Measurements from ENCODE around the gene SETDB2.

SETDB2 gene

DNA sequence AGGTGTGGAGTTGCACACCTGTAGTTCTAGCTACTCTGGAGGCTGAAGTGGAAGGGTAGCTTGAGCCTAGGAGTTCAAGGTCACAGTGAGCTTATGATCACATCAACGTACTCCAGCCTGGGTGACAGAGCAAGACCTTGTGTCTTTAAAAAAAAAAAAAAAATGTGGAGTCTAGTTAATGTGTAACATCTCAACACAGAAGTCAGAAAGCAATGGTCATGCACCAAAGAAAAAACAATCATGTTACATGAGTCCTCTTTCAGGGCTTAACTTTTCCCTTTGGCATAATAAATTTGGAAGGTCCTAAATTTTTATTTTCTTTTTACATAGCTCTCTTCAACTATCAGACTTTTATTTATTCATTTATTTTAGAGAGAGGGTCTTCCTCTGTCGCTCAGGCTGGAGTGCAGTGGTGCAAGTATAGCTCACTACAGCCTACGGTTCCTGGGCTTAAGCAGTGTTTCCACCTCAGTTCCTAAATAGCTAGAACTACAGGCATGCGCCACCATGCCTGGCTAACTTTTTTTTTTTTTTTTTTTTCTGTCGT lies 22.3 kb downstream of the SETDB2 start:
- TF ChIP-seq ZNF274 (IDR thresholded peaks at IDR 0.05; ENCODE audit: low read depth, low read length) = no peak
- no peak overlapping the region for H3K4me3 ChIP-seq (ENCODE audit: low read length)

DNA sequence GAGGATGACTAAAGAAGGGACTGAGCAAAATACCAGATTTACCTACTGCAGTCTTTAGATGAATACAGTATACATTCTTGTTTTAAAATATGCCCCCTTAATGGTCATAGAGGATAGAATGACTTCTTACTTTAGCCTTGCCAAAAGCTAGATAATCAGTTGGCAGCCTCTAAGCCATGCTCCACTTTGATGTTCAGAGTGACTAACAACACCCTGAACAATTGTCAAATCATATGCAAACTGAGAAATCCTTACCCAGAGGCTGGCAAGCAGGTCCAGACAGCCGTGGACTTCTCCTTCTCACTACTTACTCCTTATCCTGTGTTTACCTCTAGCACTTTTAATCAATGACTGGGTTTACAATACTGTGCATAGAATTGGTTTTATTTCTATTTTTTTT lies 28.1 kb downstream of the SETDB2 start:
- H3K4me3 ChIP-seq (ENCODE audit: low read length) = no peak overlapping the region
- no peak for TF ChIP-seq ZNF274 (IDR thresholded peaks at IDR 0.05; ENCODE audit: low read depth, low read length)

DNA sequence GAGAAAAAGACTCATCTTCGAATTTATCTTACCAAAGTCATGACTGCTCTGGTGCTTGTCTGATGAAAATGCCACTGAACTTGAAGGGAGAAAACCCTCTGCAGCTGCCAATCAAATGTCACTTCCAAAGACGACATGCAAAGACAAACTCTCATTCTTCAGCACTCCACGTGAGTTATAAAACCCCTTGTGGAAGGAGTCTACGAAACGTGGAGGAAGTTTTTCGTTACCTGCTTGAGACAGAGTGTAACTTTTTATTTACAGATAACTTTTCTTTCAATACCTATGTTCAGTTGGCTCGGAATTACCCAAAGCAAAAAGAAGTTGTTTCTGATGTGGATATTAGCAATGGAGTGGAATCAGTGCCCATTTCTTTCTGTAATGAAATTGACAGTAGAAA lies 32.5 kb downstream of the SETDB2 start:
- no peak for TF ChIP-seq ZNF274 (IDR thresholded peaks at IDR 0.05; ENCODE audit: low read depth, low read length)
- no peak overlapping the region for H3K4me3 ChIP-seq (ENCODE audit: low read length)

DNA sequence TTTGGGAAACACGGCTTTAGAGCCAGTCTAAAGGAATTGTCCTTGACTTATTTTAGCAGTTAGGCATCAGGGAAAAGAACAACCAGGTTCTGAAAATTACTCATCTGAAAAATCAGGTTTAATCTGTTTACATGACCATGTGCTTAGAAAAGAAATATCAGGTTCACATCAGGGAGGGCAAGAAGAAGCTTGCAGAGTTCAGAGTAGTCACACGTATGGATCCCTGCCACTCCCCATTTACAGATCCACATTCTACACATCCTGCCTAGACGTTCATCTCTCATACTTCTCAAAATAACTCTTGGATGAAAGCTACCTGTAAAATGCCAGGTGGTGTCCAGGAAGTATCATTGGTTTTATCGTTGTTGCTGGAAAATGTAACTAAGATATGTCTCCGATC lies 37.7 kb downstream of the SETDB2 start:
- TF ChIP-seq ZNF274 (IDR thresholded peaks at IDR 0.05; ENCODE audit: low read depth, low read length) = no peak
- no peak overlapping the region for H3K4me3 ChIP-seq (ENCODE audit: low read length)

DNA sequence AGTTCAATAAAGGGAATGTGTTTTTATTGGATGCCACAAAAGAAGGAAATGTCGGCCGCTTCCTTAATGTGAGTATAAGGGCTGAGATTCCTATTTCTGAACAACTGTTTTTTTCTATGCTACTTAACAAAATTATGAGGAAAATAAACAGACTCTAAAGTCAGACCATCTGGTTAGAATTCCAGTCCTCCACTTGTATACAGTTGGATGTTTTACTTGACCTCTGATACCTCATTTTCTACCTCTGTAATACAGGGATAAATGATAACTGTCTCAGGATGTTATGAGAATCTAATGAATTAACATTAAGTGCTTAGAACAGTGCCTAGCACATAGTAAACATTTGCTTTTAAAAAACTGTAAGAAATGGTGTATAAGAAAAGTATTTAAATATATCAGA lies 44.5 kb downstream of the SETDB2 start:
- no peak for TF ChIP-seq ZNF274 (IDR thresholded peaks at IDR 0.05; ENCODE audit: low read depth, low read length)
- no peak overlapping the region for H3K4me3 ChIP-seq (ENCODE audit: low read length)

DNA sequence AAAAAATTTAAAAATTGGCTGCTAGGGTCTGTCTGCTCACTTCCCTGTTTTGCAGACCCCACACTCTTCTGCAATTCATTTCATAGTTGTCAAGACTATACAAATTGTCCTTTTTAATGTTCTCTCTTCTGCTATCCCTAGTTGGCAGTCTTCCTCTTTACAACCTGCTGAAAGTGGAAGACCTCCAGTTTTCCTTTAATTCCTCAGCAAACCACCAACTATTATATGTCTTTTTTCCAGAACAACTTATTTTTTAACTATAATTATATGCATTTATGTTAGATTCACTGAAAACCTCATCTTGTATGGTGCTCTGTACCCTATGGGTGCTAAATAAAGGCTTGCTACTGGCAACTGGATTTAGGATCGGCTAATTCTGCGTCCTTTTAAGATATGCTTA lies 50.6 kb downstream of the SETDB2 start:
- TF ChIP-seq ZNF274 (IDR thresholded peaks at IDR 0.05; ENCODE audit: low read depth, low read length) = no peak
- H3K4me3 ChIP-seq (ENCODE audit: low read length) = peak overlapping the region; percentile 67

DNA sequence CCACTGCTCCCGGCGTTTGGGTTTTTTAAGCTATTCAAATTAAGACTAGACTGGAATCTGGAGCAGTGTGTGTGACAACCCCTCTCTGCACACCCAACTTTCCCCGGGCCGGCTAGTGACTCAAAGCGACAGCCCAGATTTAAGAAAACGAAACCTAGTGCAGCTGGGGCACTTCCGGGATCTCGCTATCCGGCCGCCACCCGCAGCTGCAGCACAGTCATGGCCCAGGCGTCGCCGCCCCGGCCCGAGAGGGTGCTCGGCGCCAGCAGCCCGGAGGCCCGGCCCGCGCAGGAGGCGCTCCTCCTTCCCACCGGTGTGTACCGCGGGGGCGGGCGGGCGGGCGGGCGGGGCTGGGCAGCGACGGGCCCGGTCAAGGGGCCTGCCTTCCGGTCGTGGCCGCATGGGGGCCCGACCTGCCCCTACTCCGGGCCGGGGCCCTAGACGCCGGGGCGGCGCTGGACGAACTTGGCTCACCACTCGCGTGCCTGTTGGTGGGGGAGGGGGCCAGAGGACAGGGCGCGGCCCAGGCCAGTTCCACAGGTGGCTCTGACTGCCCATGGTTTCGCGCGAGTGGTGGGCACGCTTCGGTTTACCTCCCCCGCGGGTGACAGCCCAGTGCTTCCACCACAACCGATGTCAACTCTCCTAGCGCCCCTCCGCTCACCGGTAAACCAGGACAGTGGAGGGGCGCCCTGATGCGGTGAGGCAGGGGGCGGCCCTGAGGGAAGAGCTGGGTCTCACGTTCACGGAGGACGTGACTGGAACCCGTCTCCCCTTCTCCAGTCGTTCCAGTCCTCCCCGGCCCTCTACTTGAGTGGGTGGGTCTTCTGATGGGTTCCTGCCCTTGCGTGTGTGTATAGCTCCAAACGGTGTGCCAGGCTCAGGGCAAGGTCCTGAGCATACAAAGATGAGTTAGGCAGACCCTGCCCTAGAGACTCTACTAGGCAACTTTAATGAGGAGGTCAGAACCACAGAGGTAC lies 52.0 kb downstream of the SETDB2 start, which contains the start of gene PHF11:
Gene PHF11 (plus strand): TSS at position 171 of the 980 bp plus-strand sequence. CDS start 49 bp downstream, at position 220.
- no peak for TF ChIP-seq ZNF274 (IDR thresholded peaks at IDR 0.05; ENCODE audit: low read depth, low read length)
- peak within 1 kb of the TSS; percentile 70 for H3K4me3 ChIP-seq (ENCODE audit: low read length)

DNA sequence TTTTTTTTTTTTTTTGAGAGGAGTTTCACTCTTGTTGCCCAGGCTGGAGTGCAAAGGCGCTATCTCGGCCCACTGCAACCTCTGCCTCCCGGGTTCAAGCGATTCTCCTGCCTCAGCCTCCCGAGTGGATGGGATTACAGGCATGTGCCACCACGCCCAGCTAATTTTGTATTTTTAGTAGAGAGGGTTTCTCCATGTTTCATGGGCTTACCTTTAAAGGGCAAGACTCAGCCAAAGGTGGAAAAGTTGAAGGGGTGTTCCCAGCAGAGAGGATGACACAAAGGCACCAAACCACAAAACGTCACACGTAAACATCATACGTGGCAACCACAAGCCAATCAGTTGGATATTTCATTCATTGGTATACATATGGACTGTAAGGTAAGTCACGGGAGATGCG lies 52.8 kb downstream of the SETDB2 start:
- H3K4me3 ChIP-seq (ENCODE audit: low read length) = peak overlapping the region; percentile 70; the same call in 1 of the 2 replicates

DNA sequence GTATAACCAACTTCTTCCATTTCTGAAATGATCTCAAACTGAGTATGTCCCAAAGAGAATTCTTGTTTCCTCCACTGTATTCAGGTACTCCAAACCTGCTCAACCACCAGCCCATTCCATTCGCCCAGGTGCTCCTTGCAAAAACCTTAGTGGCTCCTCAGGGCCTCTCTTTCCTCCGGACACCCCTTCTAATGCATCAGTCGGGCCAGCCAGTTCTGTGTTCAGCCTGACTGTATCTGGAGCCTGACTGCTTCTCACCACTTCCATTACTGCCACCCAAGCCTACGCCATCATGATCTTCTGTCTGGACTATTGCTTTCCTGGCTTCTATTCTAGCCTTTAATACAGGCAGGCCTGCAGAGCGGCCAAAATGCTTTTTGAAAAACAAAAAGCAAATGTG lies 53.2 kb downstream of the SETDB2 start:
- no peak for TF ChIP-seq ZNF274 (IDR thresholded peaks at IDR 0.05; ENCODE audit: low read depth, low read length)
- H3K4me3 ChIP-seq (ENCODE audit: low read length) = no peak overlapping the region; the same call in 1 of the 2 replicates

DNA sequence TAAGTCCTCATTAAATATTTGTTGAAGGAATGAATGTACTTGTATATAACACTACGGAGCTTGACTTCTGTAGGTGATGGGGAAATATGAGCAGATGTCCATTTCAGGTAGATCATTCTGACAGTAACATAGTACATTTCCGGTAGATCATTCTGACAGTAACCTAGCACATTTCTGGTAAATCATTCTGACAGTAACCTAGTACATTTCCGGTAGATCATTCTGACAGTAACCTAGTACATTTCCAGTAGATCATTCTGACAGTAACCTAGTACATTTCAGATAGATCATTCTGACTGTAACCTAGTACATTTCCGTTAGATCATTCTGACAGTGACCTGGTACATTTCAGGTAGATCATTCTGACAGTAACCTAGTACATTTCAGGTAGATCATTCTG lies 54.1 kb downstream of the SETDB2 start:
- no peak for TF ChIP-seq ZNF274 (IDR thresholded peaks at IDR 0.05; ENCODE audit: low read depth, low read length)
- H3K4me3 ChIP-seq (ENCODE audit: low read length) = no peak overlapping the region

DNA sequence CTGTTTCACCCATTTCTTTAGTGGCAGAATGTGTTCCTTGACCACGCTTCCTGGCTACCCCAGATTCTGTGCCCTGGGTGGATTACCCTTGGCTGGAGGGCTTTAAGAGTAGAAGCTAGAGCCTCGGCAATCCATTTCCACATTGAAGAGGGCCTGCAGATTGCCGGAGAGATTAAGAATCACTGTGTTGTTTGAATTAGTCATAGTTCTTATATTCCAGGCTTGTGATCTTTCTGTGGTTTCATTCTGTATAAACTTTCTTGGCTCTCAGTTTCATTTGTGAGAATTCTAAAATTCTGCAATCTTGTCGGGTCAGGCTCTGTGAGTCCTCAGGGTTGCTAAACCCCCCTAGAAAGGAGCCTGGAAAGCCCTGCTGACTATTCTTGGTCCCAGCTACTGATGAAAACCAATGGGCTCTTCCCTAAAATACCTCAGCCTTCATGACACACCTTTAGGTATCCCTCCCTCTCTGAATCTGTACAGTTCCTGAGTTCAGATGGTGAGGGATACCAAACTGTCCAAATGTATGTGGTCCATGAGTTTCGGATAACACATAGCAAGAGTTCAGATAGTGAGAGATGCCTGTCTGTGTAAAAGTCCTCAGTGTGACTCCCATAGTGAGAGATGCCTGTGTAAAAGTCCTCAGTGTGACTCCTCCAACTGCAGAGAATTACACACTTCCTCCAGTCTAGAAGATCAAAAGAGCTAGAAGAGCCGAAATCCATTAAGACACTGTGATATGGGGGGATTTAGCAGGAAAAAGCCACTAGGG lies 56.0 kb downstream of the SETDB2 start:
- TF ChIP-seq ZNF274 (IDR thresholded peaks at IDR 0.05; ENCODE audit: low read depth, low read length) = no peak
- no peak overlapping the region for H3K4me3 ChIP-seq (ENCODE audit: low read length)

DNA sequence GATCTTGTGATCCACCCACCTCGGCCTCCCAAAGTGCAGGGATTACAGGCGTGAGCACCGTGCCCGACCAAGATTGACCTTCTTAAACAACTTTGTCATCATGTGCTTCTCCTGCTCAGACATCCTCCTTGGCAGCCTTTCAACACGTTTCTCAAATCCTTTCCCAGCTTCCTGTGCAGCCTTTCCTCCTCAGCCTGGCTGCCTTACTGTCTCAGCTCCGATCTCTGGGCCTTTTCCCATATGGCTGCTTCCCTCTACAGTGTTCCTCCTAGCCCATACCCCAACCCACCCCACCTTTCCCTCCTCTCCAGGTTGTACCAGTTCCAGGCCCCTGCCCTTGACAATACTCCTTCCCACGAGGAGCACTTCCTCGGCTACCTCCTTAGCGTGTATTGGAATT lies 58.9 kb downstream of the SETDB2 start:
- no peak overlapping the region for H3K4me3 ChIP-seq (ENCODE audit: low read length)
- TF ChIP-seq ZNF274 (IDR thresholded peaks at IDR 0.05; ENCODE audit: low read depth, low read length) = no peak

DNA sequence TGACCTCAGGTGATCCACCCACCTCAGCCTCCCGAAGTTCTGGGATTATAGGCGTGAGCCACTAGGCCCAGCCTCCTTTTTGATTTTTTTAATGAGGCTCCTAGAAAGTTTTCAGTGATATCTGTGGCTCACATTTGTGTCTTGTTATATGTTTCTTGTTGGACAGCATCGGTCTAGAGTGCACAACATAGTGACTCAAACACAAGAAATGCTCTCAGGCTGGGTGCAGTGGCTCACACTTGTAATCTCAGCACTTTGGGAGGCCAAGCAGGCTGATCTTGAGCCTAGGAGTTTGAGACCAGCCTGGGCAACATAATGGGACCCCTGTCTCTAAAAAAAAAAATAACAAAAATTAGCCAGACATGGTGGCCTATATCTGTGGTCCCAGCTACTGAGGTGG lies 59.9 kb downstream of the SETDB2 start:
- no peak for TF ChIP-seq ZNF274 (IDR thresholded peaks at IDR 0.05; ENCODE audit: low read depth, low read length)
- no peak overlapping the region for H3K4me3 ChIP-seq (ENCODE audit: low read length)

DNA sequence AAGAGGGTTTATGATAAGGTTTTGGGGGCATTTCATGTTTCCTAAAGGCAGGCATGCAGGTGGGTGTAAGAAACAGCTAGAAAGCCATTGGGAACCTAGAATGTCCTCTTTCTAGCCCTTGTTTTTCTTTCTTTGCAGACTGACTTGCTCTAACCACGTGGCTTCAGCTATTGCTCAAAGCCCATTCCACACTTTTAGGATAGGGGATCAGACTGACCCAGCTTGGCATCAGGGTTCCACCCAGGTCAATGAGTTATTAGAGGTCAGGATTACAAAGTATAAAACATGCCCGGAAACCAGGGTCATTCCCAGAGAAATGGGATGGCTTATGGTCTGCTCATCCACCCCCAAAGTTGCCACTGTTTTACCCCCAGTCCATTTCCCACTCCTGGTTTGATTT lies 68.5 kb downstream of the SETDB2 start:
- no peak overlapping the region for H3K4me3 ChIP-seq (ENCODE audit: low read length)
- no peak for TF ChIP-seq ZNF274 (IDR thresholded peaks at IDR 0.05; ENCODE audit: low read depth, low read length)
